Measurements from ENCODE around the gene HDAC8.

DNA sequence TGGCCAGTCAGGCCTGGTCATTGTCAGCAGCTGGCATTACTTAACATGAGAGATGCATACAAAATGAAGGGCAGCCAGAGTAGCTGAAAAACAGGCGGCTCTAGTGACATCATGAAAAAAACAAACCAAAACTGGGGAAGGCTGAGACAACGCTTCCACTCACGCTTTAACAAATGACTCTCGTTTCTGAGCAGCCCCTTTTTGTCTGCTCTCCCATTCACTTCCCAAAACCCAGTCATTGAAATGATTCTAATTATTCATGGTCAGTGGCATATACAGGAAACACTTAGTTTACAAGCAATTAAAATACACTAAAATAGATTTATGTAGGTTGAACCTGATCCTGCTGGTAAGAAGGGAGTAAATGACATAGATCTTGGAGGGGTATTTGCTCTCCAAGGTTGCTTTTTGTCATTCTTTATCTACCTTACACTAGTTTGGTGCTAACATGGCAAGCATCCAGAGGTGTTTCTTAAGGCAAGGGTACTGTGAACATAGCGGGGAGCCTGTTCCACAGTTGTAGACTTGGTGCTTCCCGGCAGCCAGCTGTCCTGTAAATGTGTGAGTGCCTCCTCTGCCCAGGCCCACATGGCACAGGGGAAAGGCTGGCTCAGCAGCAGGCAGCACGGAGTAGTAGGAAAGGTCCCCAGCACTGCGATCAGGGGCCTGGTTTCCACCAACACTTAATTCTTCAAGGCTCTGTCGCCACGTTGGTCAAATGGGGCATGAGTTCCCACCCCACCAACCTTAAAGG, 205.8 kb downstream of the HDAC8 start:
- no peak for TF ChIP-seq EP300 (IDR thresholded peaks at IDR 0.05)
- TF ChIP-seq, protein P1, sequence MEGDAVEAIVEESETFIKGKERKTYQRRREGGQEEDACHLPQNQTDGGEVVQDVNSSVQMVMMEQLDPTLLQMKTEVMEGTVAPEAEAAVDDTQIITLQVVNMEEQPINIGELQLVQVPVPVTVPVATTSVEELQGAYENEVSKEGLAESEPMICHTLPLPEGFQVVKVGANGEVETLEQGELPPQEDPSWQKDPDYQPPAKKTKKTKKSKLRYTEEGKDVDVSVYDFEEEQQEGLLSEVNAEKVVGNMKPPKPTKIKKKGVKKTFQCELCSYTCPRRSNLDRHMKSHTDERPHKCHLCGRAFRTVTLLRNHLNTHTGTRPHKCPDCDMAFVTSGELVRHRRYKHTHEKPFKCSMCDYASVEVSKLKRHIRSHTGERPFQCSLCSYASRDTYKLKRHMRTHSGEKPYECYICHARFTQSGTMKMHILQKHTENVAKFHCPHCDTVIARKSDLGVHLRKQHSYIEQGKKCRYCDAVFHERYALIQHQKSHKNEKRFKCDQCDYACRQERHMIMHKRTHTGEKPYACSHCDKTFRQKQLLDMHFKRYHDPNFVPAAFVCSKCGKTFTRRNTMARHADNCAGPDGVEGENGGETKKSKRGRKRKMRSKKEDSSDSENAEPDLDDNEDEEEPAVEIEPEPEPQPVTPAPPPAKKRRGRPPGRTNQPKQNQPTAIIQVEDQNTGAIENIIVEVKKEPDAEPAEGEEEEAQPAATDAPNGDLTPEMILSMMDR (IDR thresholded peaks at IDR 0.05): no peak

Data from stomach (tissue), 4 donors.